ENCODE results near the gene KANSL3.

DNA sequence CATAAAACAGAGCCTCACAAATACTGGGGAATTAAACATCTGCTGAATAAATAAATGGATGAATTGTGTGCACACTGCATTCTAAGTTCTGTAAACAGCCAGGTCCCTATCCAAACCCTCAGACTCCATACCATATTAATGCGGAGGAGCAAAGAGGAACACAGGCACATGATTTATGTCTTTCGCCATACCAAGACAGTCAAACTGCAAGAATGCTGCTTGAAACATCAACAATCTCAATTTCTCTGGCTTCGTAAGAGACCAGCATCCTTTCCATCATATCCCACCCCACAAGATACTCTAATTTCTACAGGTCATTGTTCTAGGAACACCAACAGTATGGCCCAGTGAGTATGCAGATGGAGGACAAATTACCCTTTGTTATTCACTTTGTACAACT is 15.0 kb downstream of the KANSL3 start:
- no peak for TF ChIP-seq ZBTB1 (CRISPR knock-in tag; IDR thresholded peaks at IDR 0.05; ENCODE audit: borderline replicate concordance, low read depth)
- TF ChIP-seq EZH2 (IDR thresholded peaks at IDR 0.05; ENCODE audit: borderline replicate concordance, low read depth, low read length) = no peak
- no peak for TF ChIP-seq SIN3A (IDR thresholded peaks at IDR 0.05; ENCODE audit: borderline replicate concordance in 2 of 2, control insufficient read depth in 1 of 2, low read depth in 2 of 2, low read length in 2 of 2)
- TF ChIP-seq PRDM10 (IDR thresholded peaks at IDR 0.05; ENCODE audit: partially characterized antibody) = no peak
- TF ChIP-seq BHLHE40 (IDR thresholded peaks at IDR 0.05; ENCODE audit: low read length) = no peak
- no peak for TF ChIP-seq CEBPB (tag; IDR thresholded peaks at IDR 0.05)

All from K562 (cell line).